GM06990 (cell line): Measurements from ENCODE around the gene ZBTB21.

ENCODE experiments used
- DNase-seq: peaks from one replicate; pipeline ENCODE4 v3.0.0-alpha.2; 2011; ENCODE audit not compliant: insufficient read length; ENCODE audit errors: extremely low read depth
- H3K27me3 ChIP-seq: replicated peaks from 2 replicates; pipeline ENCODE4 v1.6.0; 2011; ENCODE audit warnings: low read length; ENCODE audit not compliant: control insufficient read depth, insufficient read depth
- H3K36me3 ChIP-seq: 2 replicates; pipeline ENCODE4 v1.5.1; 2011; ENCODE audit warnings: low read length; ENCODE audit not compliant: control insufficient read depth, insufficient read depth
- H3K4me3 ChIP-seq: replicated peaks from 2 replicates; pipeline ENCODE4 v1.5.1; 2011; ENCODE audit warnings: low read depth, mild to moderate bottlenecking, control low read depth, low read length
- TF ChIP-seq, protein P1 (sequence below): IDR thresholded peaks from 2 replicates; pipeline ENCODE4 v1.5.1; 2011; ENCODE audit warnings: low read length, control low read depth, mild to moderate bottlenecking, inconsistent platforms; ENCODE audit not compliant: insufficient read depth, poor library complexity, severe bottlenecking

The ZBTB21 gene

GRCh38 chr21:42010507-42011495 lies 641 bp upstream of the ZBTB21 start:
- TF ChIP-seq, protein P1, sequence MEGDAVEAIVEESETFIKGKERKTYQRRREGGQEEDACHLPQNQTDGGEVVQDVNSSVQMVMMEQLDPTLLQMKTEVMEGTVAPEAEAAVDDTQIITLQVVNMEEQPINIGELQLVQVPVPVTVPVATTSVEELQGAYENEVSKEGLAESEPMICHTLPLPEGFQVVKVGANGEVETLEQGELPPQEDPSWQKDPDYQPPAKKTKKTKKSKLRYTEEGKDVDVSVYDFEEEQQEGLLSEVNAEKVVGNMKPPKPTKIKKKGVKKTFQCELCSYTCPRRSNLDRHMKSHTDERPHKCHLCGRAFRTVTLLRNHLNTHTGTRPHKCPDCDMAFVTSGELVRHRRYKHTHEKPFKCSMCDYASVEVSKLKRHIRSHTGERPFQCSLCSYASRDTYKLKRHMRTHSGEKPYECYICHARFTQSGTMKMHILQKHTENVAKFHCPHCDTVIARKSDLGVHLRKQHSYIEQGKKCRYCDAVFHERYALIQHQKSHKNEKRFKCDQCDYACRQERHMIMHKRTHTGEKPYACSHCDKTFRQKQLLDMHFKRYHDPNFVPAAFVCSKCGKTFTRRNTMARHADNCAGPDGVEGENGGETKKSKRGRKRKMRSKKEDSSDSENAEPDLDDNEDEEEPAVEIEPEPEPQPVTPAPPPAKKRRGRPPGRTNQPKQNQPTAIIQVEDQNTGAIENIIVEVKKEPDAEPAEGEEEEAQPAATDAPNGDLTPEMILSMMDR: peak; percentile 15
- no peak for DNase-seq
- peak overlapping the region; percentile 85 for H3K4me3 ChIP-seq
- H3K27me3 ChIP-seq: no peaks in the 10 kb centered on the region
- H3K36me3 ChIP-seq: no peaks in the 10 kb centered on the region

DNA sequence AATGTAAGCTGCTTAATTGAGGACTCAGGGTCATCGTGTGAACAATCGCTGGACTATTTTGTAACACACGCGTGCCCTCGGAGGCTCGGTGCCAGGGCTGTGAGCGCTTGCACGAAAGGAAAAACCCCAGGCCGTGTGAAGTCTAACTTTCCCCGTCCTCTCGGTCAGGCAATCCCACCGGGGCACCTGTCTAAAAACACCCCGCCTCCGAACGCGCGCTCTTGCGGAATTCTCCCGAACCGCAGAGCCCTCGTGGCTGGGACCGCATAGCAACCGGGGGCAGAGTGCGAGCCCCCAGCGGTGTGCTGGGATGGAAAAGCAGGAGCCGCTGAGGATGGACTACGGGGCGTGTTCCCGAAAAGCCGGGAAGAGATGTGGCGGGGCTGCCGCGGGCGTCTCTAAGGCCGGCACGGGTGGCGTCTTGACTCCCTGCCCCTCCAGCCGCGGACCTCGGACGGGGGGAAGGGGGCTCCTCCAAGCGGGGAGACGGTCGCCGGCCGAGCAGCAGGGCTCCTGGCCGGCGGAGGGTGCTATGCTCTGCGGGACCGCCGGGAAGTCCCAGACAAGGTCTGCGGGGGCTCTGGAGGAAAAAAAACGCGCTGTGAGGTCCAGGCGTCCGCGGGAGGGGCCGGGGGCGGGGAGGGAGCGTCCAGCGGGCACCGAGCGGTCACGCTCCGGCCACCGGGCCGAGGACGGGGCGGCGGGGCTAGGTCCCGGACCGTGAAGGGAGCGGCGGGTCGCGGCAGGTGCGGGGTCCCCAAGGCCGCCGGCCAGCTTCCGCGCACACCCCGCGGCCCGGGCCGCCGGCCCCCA lies 936 bp downstream of the ZBTB21 start:
- Histone ChIP-seq H3K4me3 (peak overlapping the region; percentile 85), H3K27me3 (no peaks in the 10 kb centered on the region), H3K36me3 (no peaks in the 10 kb centered on the region; the same call in 1 of the 2 replicates)
- DNase-seq: peak; percentile 71
- TF ChIP-seq, protein P1: peak; percentile 36

DNA sequence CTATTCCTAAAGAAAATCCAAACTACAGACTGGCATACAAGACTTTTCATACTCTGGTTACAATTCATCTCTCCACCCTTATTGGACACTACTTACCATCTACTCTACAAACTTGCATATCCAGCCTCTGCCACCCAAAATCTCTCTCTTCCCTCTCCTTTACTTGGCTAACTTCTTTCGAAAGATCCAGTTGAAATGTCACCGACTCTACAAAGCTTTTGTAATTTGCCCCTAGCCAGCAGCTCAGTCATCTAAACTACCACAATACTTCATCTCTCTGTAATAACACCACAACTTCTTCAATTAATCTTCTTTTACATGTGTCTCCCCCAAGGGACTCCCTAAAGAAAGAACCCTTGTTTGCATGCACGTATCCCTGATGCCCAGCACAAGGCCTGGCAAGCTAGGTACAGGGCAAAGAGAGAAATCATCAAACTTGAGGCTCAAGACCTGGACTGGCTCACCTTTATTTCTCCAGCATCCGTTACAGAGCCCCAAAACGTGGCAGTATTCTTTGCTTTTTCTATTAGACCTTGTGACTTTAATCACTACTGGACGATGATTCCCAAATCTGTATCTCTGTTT lies 2.7 kb downstream of the ZBTB21 start:
- TF ChIP-seq, protein P1: no peak
- Histone ChIP-seq H3K4me3 (no peak overlapping the region), H3K36me3 (no peaks in the 10 kb centered on the region; the same call in 1 of the 2 replicates), H3K27me3 (no peaks in the 10 kb centered on the region)
- DNase-seq: no peak

DNA sequence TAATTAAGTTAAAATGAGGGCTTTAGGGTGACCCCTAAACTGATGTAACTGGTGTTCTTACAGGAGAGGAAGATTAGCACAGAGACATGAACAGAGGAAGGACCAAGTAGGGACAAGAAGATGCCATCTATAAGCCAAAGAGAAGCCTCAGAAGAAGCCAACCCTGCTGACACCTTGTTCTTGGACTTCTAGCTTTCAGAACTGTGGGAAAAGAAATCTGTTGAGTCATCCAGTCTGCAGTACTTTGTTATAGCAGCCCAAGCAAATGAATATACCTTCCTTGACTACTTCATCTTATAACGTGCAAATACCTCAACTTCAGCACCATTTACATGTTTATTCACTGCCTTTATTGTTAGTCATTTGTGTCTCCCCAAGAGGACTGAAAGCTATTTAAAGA lies 3.4 kb downstream of the ZBTB21 start:
- DNase-seq: no peak
- no peaks in the 10 kb centered on the region for H3K27me3 ChIP-seq
- H3K4me3 ChIP-seq: no peak overlapping the region
- H3K36me3 ChIP-seq: no peaks in the 10 kb centered on the region; the same call in 1 of the 2 replicates
- TF ChIP-seq, protein P1: no peak

DNA sequence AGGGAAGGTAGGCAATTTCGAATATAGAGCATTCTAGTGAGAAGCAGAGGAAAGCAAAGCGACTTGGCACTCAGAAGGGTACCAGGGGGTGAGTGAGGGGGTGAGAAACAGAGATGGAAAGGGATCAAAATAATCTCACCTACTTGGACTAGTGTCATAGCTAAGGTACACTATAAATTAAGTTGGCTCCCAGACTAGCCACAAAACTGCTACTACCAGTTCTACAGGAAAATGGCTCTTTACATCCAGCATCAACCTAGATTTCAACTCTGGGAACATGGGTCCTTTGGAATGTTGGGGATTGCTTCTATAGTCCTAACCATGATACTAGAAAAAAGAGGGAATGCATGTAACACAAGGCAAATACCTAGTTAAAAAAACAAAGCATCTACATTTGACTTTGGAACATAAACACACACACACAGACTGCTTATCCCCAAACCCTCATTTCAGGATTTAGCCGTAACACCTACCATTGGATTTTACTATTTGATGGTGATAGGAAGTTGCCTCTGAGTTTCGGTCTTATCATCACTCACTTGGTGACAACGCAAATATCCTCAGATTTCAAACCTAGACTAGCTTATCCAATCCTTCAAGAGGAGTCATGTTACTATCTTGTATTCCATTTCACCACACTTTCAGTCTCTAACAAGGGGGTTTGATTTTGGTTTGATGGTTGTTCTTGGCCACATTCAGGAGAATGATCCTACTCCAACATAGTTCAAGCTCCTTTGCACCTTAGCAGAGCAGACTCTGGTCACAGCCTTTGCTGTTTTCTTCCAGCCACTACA lies 5.6 kb downstream of the ZBTB21 start:
- Histone ChIP-seq H3K36me3 (peaks cover 4% of the 10 kb centered on the region), H3K4me3 (no peak overlapping the region), H3K27me3 (no peaks in the 10 kb centered on the region)
- no peak for DNase-seq
- TF ChIP-seq, protein P1: no peak
